ENCODE data around the gene MTAP. TPM values are rescaled to one million over a fixed set of nuclear protein-coding genes. Genes with fewer than 3 reads are reported as not detected.

MTAP gene
- total RNA-seq, 1 experiment from 2014 or later: not detected

GRCh38 chr9:21852754-21853153 lies 50.3 kb downstream of the MTAP start:
- no peak for DNase-seq (ENCODE audit: low spot score)

GRCh38 chr9:21853414-21853813 lies 51.0 kb downstream of the MTAP start:
- no peak for DNase-seq (ENCODE audit: low spot score)

DNA sequence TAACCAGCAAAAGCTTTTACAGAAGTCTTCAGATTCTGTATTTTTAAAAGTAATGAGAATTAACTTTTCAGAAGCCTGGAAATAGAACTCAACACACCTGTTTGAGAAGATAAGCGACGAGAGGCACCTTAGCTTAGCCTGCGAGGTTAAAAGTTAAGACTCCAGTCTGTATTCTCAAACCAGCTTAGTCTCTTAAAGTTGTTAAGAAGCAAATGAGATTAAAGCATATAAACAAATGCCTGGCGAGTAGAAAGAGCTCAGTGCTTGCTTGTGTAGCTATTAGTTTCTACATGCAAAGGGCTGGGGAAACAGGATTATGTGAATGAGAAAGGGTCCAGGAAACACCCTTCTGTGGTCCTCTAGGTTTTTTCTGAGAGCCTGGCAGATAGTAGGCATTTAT lies 51.7 kb downstream of the MTAP start:
- DNase-seq (ENCODE audit: low spot score): no peak

DNA sequence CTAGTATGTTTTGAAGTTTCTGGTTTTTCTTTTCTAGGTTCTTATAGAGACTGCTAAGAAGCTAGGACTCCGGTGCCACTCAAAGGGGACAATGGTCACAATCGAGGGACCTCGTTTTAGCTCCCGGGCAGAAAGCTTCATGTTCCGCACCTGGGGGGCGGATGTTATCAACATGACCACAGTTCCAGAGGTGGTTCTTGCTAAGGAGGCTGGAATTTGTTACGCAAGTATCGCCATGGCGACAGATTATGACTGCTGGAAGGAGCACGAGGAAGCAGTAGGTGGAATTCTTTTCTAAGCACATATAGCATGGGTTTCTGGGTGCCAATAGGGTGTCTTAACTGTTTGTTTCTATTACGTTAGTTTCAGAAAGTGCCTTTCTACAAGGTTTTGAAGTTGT lies 52.2 kb downstream of the MTAP start:
- no peak for DNase-seq (ENCODE audit: low spot score)

GRCh38 chr9:21856301-21857094 lies 54.1 kb downstream of the MTAP start:
- no peak for DNase-seq (ENCODE audit: low spot score)

DNA sequence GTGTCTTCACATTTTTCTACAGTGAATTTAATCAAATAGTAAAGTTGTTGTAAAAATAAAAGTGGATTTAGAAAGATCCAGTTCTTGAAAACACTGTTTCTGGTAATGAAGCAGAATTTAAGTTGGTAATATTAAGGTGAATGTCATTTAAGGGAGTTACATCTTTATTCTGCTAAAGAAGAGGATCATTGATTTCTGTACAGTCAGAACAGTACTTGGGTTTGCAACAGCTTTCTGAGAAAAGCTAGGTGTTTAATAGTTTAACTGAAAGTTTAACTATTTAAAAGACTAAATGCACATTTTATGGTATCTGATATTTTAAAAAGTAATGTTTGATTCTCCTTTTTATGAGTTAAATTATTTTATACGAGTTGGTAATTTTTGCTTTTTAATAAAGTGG lies 60.4 kb downstream of the MTAP start:
- no peak for DNase-seq (ENCODE audit: low spot score)

DNA sequence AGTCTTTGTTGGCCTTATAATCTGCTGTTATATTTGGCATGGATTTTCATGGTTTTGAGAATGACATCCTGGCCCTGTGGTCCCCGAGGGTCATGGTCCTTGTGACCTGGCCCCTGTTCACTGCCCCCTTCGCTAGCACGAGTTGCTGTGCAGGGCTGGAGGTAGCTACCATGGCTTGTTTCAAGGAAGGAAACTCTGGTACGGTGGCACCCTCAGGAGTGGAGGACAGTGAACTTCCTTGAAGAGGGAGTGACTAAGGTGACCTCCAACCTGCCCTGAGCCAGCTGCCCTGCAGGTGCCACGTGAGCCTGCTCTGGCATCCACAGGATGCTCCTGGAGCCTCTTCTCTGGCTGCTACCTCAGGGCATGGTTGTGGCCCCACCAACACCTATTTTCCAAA lies 62.1 kb downstream of the MTAP start:
- DNase-seq (ENCODE audit: low spot score): no peak

DNA sequence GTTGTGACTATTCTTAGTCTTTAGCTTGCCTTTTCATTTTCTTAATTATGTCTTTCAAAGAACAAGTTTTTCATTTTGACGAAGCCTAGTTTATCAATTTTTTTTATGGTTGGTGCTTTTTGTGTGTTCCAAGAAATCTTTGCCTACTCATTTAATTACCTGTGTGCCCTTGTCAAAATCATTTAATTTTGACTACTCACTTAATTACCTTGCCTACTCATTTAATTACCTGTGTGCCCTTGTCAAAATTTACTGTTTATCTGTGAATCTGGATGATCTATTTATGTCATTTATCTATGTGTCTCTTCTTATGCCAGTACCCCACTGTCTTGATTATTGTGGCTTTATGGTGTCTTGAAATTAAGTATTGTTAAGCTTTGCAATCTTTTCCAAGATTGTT lies 63.9 kb downstream of the MTAP start:
- no peak for DNase-seq (ENCODE audit: low spot score)

- no peak for DNase-seq (ENCODE audit: low spot score)
Observed at GRCh38 chr9:21871256-21871975, 69.0 kb downstream of the MTAP start.

DNA sequence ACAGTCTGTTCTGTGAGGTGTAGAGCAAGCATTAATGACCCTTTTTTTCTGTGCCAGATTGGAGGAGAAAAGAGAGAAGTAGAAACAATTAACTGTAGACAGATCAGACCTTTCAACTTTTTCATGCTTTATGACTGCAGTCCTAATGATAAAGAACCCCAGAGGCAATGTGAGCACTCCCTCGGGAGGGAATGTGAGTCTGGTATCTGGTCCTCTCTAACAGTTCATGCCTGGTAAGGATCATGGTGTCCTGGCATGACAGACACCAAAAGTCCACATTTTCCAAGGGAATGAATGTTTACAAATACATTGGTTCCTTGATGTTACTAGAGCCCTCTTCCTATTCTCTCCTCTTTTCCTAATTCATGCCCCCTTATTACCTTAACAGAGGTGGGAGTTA lies 70.3 kb downstream of the MTAP start:
- DNase-seq (ENCODE audit: low spot score): no peak

GRCh38 chr9:21873540-21874221 lies 71.2 kb downstream of the MTAP start:
- DNase-seq (ENCODE audit: low spot score): no peak

GRCh38 chr9:21875893-21876292 lies 73.5 kb downstream of the MTAP start:
- DNase-seq (ENCODE audit: low spot score): no peak

- no peak for DNase-seq (ENCODE audit: low spot score)
Observed at GRCh38 chr9:21883642-21884041, 81.2 kb downstream of the MTAP start.

- DNase-seq (ENCODE audit: low spot score): no peak
Observed at GRCh38 chr9:21889673-21890072, 87.2 kb downstream of the MTAP start.

DNA sequence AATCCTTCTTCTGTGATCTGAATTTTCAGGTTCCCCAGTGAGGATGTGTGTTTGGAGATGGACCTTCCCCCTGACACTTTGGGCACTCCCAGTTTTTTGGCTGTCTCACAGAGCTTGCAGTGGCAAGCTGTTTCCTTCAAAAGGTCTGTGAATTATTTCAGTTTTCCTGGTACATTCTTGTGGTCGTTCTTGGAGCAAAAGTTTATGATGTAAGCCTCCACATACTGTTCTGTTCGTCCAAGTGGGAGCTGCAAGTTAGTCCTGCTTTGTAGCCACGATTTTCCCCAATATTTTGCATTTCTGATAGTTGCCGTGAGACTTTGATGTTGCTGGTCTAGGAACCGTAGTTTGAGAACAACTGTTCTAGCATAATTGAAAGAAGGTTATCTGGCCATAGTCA lies 88.3 kb downstream of the MTAP start:
- DNase-seq (ENCODE audit: low spot score): no peak

GRCh38 chr9:21901546-21901945 lies 99.1 kb downstream of the MTAP start:
- no peak for DNase-seq (ENCODE audit: low spot score)

DNA sequence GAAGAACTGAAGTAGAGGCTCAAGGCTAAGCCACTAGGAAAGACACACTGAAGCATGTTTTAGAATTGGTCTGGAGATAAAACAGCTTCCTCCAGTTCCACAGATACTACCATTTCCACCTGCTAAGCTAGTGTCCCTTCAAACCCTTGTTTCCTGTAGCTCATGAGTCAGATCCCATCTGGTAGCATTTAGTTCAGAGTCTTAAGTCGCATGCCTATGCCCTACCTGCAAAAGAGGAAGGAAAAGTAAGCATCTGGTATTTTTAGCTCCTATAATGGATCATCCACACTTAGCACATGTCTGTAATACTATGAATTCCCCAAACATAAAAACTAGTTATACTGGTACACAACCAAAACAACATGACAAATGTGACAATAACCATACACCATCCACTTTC lies 99.7 kb downstream of the MTAP start:
- no peak for DNase-seq (ENCODE audit: low spot score)

- no peak for DNase-seq (ENCODE audit: low spot score)
Observed at GRCh38 chr9:21903380-21903965, 101.0 kb downstream of the MTAP start.

GRCh38 chr9:21904371-21904770 lies 101.9 kb downstream of the MTAP start:
- DNase-seq (ENCODE audit: low spot score): no peak

DNA sequence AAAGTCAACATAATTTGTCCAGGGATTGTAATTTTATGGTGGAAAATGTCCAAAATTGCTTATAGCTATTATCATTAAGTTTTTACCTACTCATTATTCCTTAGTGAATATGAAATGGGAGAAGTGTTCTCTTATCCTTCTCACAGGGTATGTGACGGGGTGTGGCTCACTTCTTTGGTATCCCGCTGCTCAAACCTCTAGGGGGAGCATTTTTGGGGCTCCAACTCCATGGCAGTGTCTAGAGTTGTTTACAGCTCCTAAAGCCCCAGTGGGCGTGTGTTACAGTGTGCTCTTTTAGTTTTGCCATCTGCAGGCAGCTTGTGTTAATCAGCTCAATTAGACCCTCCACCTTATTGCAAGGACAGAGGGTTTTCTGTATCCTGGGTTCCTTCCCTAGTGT lies 102.3 kb downstream of the MTAP start:
- DNase-seq (ENCODE audit: low spot score): no peak

- DNase-seq (ENCODE audit: low spot score): no peak
Observed at GRCh38 chr9:21906213-21906612, 103.8 kb downstream of the MTAP start.

DNA sequence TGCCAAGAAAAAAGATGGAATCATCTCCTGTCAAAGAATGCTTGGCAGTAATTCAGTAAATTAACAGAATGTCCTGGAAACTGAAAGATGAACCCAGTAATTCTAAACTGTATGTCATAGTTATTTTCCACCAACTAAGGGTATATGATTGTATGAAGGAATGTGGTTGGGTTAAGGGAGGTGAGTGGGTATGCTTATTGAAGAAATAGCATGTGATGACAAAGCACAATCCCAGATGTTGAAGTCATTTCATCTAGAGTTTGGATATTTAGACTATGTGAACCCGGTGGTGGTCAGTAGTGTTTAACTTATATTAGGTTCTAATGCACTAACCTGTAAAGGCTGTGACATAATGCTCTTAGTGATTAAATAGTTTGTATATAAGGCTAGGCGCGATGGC lies 104.4 kb downstream of the MTAP start:
- no peak for DNase-seq (ENCODE audit: low spot score)
